Effector CD4-positive, alpha-beta T cell (primary cell): ENCODE results near the gene NOP10.
"Not testable (repeated sequence)": the region's sequence is repeated elsewhere in the genome, so short reads cannot be mapped to it uniquely, and the experiment has no call there.

Source experiments
- DNase-seq: peaks from one replicate; pipeline ENCODE4 v3.0.0-alpha.2; 2020

NOP10 gene

DNA sequence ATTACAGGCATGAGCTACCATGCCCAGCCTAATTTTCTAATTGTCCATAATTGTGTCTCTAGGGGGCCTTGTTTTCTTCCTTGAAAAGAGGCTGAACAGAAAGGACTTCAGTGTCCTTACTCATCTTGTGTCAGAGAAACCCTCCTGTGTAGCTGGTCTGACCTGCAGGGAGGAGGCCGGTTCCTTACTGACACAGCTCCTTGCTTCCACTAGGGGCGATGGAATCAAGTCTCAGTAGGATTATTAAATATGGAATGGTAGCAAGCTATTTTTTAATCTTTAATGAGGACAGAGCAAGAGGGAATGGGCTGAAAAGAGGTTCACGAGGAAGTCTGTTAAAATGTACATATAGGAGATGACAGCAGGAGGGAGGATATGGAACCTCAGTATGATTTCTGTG lies 15.4 kb upstream of the NOP10 start:
- DNase-seq: no peak

- no peak for DNase-seq
Observed at GRCh38 chr15:34357653-34358052, 14.7 kb upstream of the NOP10 start.

- no peak for DNase-seq
Observed at GRCh38 chr15:34355241-34355640, 12.3 kb upstream of the NOP10 start.

DNA sequence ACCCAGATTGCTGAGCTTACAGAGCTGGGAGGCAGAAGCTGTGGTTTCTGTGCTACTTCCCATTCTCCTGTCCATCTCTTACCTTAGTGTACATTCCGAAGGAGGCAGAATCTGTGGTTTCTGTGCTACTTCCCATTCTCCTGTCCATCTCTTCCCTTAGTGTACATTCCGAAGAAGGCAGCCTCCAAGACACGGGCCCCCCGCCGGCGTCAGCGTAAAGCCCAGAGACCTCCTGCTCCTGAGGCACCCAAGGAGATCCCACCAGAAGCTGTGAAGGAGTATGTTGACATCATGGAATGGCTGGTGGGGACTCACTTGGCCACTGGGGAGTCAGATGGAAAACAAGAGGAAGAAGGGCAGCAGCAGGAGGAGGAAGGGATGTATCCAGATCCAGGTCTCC lies 11.3 kb upstream of the NOP10 start:
- no peak for DNase-seq

- no peak for DNase-seq
Observed at GRCh38 chr15:34353627-34354026, 10.7 kb upstream of the NOP10 start.

DNA sequence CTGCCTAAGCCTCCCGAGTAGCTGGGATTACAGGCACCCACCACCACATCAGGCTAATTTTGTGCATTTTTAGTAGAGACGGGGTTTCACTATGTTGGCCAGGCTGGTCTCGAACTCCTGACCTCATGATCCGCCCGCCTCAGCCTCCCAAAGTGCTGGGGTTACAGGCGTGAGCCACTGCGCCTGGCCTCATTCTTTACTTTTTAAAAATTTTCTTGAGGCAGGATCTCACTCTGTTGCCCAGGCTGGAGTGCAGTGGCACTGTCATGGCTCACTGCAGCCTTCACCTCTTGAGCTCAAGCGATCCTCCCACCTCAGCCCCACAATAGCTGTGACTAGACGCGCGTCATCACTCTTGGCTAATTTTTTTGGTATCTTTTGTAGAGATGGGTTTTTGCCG lies 10.1 kb upstream of the NOP10 start:
- not testable (repeated sequence) for DNase-seq

GRCh38 chr15:34349769-34350168 lies 6.8 kb upstream of the NOP10 start:
- no peak for DNase-seq

GRCh38 chr15:34348735-34349300 lies 5.9 kb upstream of the NOP10 start:
- no peak for DNase-seq

- no peak for DNase-seq
Observed at GRCh38 chr15:34347951-34348638, 5.2 kb upstream of the NOP10 start.

DNA sequence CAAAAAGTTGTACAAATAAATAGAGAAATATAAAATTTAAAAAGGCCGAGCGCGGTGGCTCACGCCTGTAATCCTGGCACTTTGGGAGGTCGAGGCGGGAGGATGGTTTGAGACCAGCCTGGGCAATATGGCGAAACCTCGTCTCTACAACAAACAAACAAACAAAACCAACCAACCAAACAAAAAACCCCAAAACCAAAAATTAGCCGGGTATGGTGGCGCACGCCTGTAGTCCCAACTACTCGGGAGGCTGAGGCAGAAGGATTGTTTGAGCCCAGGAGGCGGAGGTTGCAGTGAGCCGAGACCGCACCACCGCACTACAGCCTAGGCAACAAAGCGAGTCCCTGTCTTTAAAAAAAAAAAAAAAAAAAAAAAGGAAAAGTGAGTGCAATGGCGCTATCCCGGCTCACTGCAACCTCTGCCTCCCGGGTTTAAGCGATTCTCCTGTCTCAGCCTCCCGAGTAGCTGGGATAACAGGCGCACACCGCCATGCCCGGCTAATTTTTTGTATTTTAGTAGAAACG lies 661 bp downstream of the NOP10 start:
- DNase-seq: not testable (repeated sequence)

- DNase-seq: no peak
Observed at GRCh38 chr15:34341381-34342212, 1.3 kb downstream of the NOP10 start.

GRCh38 chr15:34339946-34340345 lies 3.0 kb downstream of the NOP10 start:
- DNase-seq: no peak

- DNase-seq: no peak
Observed at GRCh38 chr15:34338347-34338746, 4.6 kb downstream of the NOP10 start.

GRCh38 chr15:34337557-34338306 lies 5.2 kb downstream of the NOP10 start, which contains the start of gene SLC12A6:
Gene SLC12A6, minus strand, starts transcription at chr15:34337781. Its CDS starts 1,101 bp downstream, at chr15:34336680.
- peak; percentile 84 for DNase-seq

GRCh38 chr15:34336991-34337556 lies 5.9 kb downstream of the NOP10 start:
- DNase-seq: peak; percentile 14

GRCh38 chr15:34336231-34336990 lies 6.5 kb downstream of the NOP10 start:
- no peak for DNase-seq

- no peak for DNase-seq
Observed at GRCh38 chr15:34335176-34336032, 7.5 kb downstream of the NOP10 start.

DNA sequence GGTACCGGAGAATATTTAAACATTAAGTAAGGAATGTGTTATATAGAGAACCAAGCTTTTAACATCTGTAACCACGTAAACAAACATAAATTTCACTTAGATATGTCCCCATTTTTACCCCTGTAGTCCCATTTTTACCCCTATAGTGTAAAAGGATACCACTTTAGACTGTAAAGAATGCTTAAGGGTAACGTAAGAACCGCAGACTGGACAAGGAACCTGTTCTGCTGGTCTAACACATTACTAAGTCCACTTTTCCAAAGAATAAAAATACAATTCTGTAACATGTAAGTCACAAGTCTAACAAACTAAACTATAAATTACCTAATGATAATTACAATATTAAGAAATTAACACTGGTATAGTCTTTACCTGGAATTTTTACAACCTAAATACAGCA lies 8.3 kb downstream of the NOP10 start:
- no peak for DNase-seq

- no peak for DNase-seq
Observed at GRCh38 chr15:34332553-34333120, 10.3 kb downstream of the NOP10 start.

GRCh38 chr15:34331809-34332208 lies 11.1 kb downstream of the NOP10 start:
- no peak for DNase-seq
